Measurements from ENCODE around the gene EFNA1.

GRCh38 chr1:155117610-155118009, 10.1 kb upstream of the EFNA1 start:
- TF ChIP-seq POLR2A (IDR thresholded peaks at IDR 0.05) (no peak), CTCF (IDR thresholded peaks at IDR 0.05 in 8 of 11, conservative IDR thresholded peaks at IDR 0.05 in 3 of 11) (no peak), POLR2AphosphoS5 (IDR thresholded peaks at IDR 0.05) (no peak)
